Endothelial cell of umbilical vein (primary cell): ENCODE results near the gene TMEM45B. TPM values are rescaled to one million over a fixed set of nuclear protein-coding genes. Genes with fewer than 3 reads are reported as not detected.

Experiments used
- BruUV-seq: library from RNA; stranded (reverse); fragments of 400-500 nt; replicated peaks from 2 replicates; lab custom pipeline; 2021; lab: Mats Ljungman, UMichigan
- CTCF ChIA-PET: fragments of 300-600, 350-600 bp; sonication (Branson Sonifier 250); formaldehyde crosslinking; loops from one replicate; lab custom pipeline; 2021; ENCODE audit warnings: antibody characterized with exemption, inconsistent platforms; lab: Charles Lee
- POLR2A ChIA-PET: fragments of 300-600, 350-600 bp; sonication (Branson Sonifier 250); formaldehyde crosslinking; loops from one replicate; lab custom pipeline; 2021; ENCODE audit warnings: antibody characterized with exemption, inconsistent platforms; lab: Charles Lee
- DNase-seq: peaks from one replicate; pipeline ENCODE4 v3.0.0-alpha.2; 2011; ENCODE audit warnings: low read depth, low spot score
- FAIRE-seq: peaks from 2 replicates; lab custom pipeline; 2011; peaks lifted over from hg19 to GRCh38; lab: Jason Lieb, UNC
- H2AFZ ChIP-seq: 2 replicates; pipeline ENCODE4 v1.6.0; 2012; ENCODE audit warnings: low read depth, low read length, control low read depth, inconsistent platforms
- H3K27ac ChIP-seq: 2 replicates; pipeline ENCODE4 v1.5.1; 2011; ENCODE audit warnings: low read depth, mild to moderate bottlenecking, control low read depth, low read length, moderate library complexity; ENCODE audit not compliant: insufficient read depth
- H3K27me3 ChIP-seq, 2 experiments: 2 replicates each; pipeline versions ENCODE4 v1.6.0 to v1.6.1; 2011; ENCODE audit warnings: low read length in 2 of 2, mixed read lengths in 1 of 2; ENCODE audit not compliant: control insufficient read depth in 2 of 2, insufficient read depth in 2 of 2
- H3K36me3 ChIP-seq, 2 experiments: 2 replicates in 1 of 2; 3 replicates in 1 of 2; pipeline ENCODE4 v1.5.1; 2011; ENCODE audit warnings: low read length in 2 of 2, mild to moderate bottlenecking in 1 of 2, moderate library complexity in 1 of 2; ENCODE audit not compliant: control insufficient read depth in 2 of 2, insufficient read depth in 2 of 2; ENCODE audit errors: extremely low read depth in 1 of 2
- H3K4me1 ChIP-seq: 3 replicates; pipeline ENCODE4 v1.5.1; 2011; ENCODE audit warnings: mild to moderate bottlenecking, low read length; ENCODE audit not compliant: control insufficient read depth, insufficient read depth; ENCODE audit errors: extremely low read depth
- H3K4me2 ChIP-seq: 2 replicates; pipeline ENCODE4 v1.6.1; 2011; ENCODE audit warnings: low read length, control low read depth, mixed read lengths; ENCODE audit not compliant: insufficient read depth
- H3K4me3 ChIP-seq, 3 experiments: fragments of 200-600 bp in 1 of 3; sonication (generic), shearing (Covaris generic) in 1 of 3; replicated peaks in 1 of 3; 2 replicates each; pipeline ENCODE4 v1.5.1; 2011 to 2016; ENCODE audit warnings: control low read depth in 3 of 3, low read length in 3 of 3, mild to moderate bottlenecking in 2 of 3, inconsistent platforms in 1 of 3, low read depth in 1 of 3, moderate library complexity in 1 of 3; ENCODE audit not compliant: insufficient read depth in 1 of 3
- H3K79me2 ChIP-seq: 2 replicates; pipeline ENCODE4 v1.6.0; 2012; ENCODE audit warnings: low read length, inconsistent platforms; ENCODE audit not compliant: control insufficient read depth, insufficient read depth
- H3K9ac ChIP-seq: replicated peaks from 2 replicates; pipeline ENCODE3; 2011; ENCODE audit warnings: low read length, control low read depth; ENCODE audit not compliant: insufficient read depth; ENCODE audit errors: extremely low read depth
- H3K9me1 ChIP-seq: replicated peaks from 3 replicates; pipeline ENCODE4 v1.6.0; 2011; ENCODE audit warnings: mild to moderate bottlenecking, low read length; ENCODE audit not compliant: control insufficient read depth, insufficient read depth; ENCODE audit errors: extremely low read depth
- H3K9me3 ChIP-seq: replicated peaks from 2 replicates; pipeline ENCODE4 v1.5.1; 2012; ENCODE audit warnings: low read length, inconsistent platforms; ENCODE audit not compliant: control insufficient read depth, insufficient read depth
- H4K20me1 ChIP-seq: replicated peaks from 2 replicates; pipeline ENCODE3; 2011; ENCODE audit warnings: mild to moderate bottlenecking, low read length; ENCODE audit not compliant: control insufficient read depth, insufficient read depth; ENCODE audit errors: extremely low read depth
- EZH2 ChIP-seq: IDR thresholded peaks from 2 replicates; pipeline ENCODE4 v1.6.1; 2012; ENCODE audit warnings: borderline replicate concordance, low read depth, mild to moderate bottlenecking, moderate library complexity, low read length, inconsistent platforms; ENCODE audit not compliant: severe bottlenecking
- FOS ChIP-seq: IDR thresholded peaks from 2 replicates; pipeline ENCODE4 v1.6.1; 2011; ENCODE audit warnings: mild to moderate bottlenecking, low read length, moderate library complexity, borderline replicate concordance; ENCODE audit not compliant: insufficient read depth
- GATA2 ChIP-seq: IDR thresholded peaks from 2 replicates; pipeline ENCODE4 v1.7.0; 2011; ENCODE audit warnings: low read depth, mild to moderate bottlenecking, moderate library complexity, mixed read lengths, low read length; ENCODE audit not compliant: insufficient read length, insufficient read depth
- JUN ChIP-seq: IDR thresholded peaks from 2 replicates; pipeline ENCODE4 v1.6.1; 2011; ENCODE audit warnings: borderline replicate concordance, low read depth; ENCODE audit not compliant: insufficient read length, insufficient read depth
- MAX ChIP-seq: IDR thresholded peaks from 2 replicates; pipeline ENCODE4 v1.6.1; 2011; ENCODE audit not compliant: insufficient read depth, insufficient read length
- MYC ChIP-seq: IDR thresholded peaks from one replicate; pipeline ENCODE4 v1.6.1; 2011; ENCODE audit warnings: mild to moderate bottlenecking, low read depth, low read length
- POLR2A ChIP-seq: IDR thresholded peaks from 2 replicates; pipeline ENCODE4 v1.6.1; 2012; ENCODE audit warnings: low read depth, mild to moderate bottlenecking, control low read depth, low read length
- POLR2AphosphoS5 ChIP-seq: IDR thresholded peaks from 2 replicates; pipeline ENCODE4 v1.6.1; 2012; ENCODE audit warnings: low read depth, mild to moderate bottlenecking, control low read depth, low read length, moderate library complexity; ENCODE audit not compliant: insufficient read depth
- dilution Hi-C: fragments of 300-500 bp; cut with MboI; formaldehyde crosslinking; loops from one replicate; pipeline ENCODE4 v1.15.0; 2019; ENCODE audit warnings: low sequenced_read_pairs; ENCODE audit not compliant: extremely low pct_ligation_motif_present
- intact Hi-C: fragments of 100-400 bp; cut with micrococcal nuclease; formaldehyde crosslinking; loops from one replicate; pipeline ENCODE4 v1.10.0; 2022
- polyA plus RNA-seq, 4 experiments: library from polyadenylated mRNA; depleted of rRNA in 3 of 4; stranded (reverse) in 3 of 4; unstranded in 1 of 4; fragments of >200 nt; gene quantifications; 2 replicates each; pipeline versions ENCODE4 v1.2.1 to v1.2.3, GENCODE V29; 2011 to 2012; ENCODE audit warnings: missing spikeins in 1 of 4
- total RNA-seq: library from RNA; stranded (reverse); gene quantifications from 2 replicates; pipeline ENCODE4 v1.2.3, GENCODE V29; 2021
- TF ChIP-seq, protein P1 (sequence below), 2 donors: IDR thresholded peaks; 1 replicate in 1 of 2; 2 replicates in 1 of 2; pipeline ENCODE4 v1.5.1; 2011; ENCODE audit warnings: low read length in 2 of 2, mild to moderate bottlenecking in 2 of 2, moderate library complexity in 2 of 2, control low read depth in 1 of 2, inconsistent platforms in 1 of 2, low read depth in 1 of 2; ENCODE audit not compliant: insufficient read depth in 1 of 2; ENCODE audit errors: extremely low read depth in 1 of 2

The TMEM45B gene
- total and polyA plus RNA-seq, 2 donors (not counting 3 experiments of a cell fraction or from before 2014, with no cell fraction given) = 0.08 TPM; not detected in 1

DNA sequence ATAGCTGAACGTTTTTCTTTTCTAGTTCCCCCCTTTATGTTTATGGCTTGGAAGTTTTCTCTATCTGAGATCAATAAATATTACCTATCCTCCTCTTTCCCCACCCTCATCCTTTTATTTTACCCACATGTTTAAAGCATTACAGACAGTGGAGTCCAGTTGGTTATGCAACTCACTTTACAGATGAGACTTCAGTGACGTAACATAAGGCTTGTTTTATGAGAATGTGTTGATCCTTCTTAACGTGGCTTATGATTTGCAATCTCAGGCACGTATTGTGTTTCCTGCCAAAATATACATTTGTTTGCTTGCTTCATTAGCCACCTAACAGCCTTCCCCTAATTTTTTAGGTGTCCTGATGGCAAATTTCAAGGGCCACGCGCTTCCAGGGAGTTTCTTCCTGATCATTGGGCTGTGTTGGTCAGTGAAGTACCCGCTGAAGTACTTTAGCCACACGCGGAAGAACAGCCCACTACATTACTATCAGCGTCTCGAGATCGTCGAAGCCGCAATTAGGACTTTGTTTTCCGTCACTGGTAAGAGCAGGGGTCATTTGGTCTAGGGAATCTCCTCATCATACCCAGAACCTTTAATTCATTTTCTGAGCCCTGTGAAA lies 36.6 kb downstream of the TMEM45B start:
- Histone ChIP-seq H4K20me1 (no peaks in the 10 kb centered on the region), H3K27me3 (no peaks in the 10 kb centered on the region), H3K4me1 (no peaks in the 10 kb centered on the region), H3K79me2 (no peaks in the 10 kb centered on the region), H3K27ac (no peak overlapping the region), H3K9ac (no peak overlapping the region), H3K4me2 (no peak overlapping the region), H3K9me1 (no peaks in the 10 kb centered on the region), H2AFZ (no peak overlapping the region), H3K36me3 (no peaks in the 10 kb centered on the region), H3K4me3 (no peak overlapping the region), H3K9me3 (no peaks in the 10 kb centered on the region)
- no peak for FAIRE-seq
- dilution Hi-C loops = no loop called here
- POLR2A ChIA-PET = no interaction called here
- intact Hi-C loops = no loop called here
- CTCF ChIA-PET = no interaction called here
- no peak for DNase-seq
- no TSS peak for BruUV-seq
- TF ChIP-seq JUN (no peak), GATA2 (no peak), POLR2AphosphoS5 (no peak), MYC (no peak), FOS (no peak), MAX (no peak), POLR2A (no peak), EZH2 (no peak)
- TF ChIP-seq, protein P1, sequence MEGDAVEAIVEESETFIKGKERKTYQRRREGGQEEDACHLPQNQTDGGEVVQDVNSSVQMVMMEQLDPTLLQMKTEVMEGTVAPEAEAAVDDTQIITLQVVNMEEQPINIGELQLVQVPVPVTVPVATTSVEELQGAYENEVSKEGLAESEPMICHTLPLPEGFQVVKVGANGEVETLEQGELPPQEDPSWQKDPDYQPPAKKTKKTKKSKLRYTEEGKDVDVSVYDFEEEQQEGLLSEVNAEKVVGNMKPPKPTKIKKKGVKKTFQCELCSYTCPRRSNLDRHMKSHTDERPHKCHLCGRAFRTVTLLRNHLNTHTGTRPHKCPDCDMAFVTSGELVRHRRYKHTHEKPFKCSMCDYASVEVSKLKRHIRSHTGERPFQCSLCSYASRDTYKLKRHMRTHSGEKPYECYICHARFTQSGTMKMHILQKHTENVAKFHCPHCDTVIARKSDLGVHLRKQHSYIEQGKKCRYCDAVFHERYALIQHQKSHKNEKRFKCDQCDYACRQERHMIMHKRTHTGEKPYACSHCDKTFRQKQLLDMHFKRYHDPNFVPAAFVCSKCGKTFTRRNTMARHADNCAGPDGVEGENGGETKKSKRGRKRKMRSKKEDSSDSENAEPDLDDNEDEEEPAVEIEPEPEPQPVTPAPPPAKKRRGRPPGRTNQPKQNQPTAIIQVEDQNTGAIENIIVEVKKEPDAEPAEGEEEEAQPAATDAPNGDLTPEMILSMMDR (IDR thresholded peaks at IDR 0.05; ENCODE audit: extremely low read depth in 1 of 2, insufficient read depth in 1 of 2, low read depth in 1 of 2, low read length in 2 of 2) = no peak
